Lower leg skin (tissue), 4 donors: ENCODE data around the gene DGKK. TPM values are rescaled to one million over a fixed set of nuclear protein-coding genes. Genes with fewer than 3 reads are reported as not detected.

Source experiments
- DNase-seq, 2 donors: peaks; one replicate each; pipeline ENCODE4 v3.0.0-alpha.2; 2019; ENCODE audit warnings: low spot score in 2 of 2
- H3K4me3 ChIP-seq: fragments of 200-600 bp; sonication (generic); 2 replicates; pipeline ENCODE4 v1.5.1; 2017; ENCODE audit warnings: mild to moderate bottlenecking, low read depth; ENCODE audit not compliant: poor library complexity, severe bottlenecking
- CTCF ChIP-seq, 3 donors: fragments of 450-650 bp; IDR thresholded peaks; one replicate each; pipeline ENCODE4 v1.5.1; 2016; ENCODE audit warnings: antibody characterized with exemption in 3 of 3, mild to moderate bottlenecking in 3 of 3, moderate library complexity in 2 of 3
- POLR2A ChIP-seq, 2 donors: fragments of 450-650 bp; IDR thresholded peaks; one replicate each; pipeline ENCODE4 v1.6.1; 2016 to 2017; ENCODE audit warnings: antibody characterized with exemption in 2 of 2, mild to moderate bottlenecking in 1 of 2, moderate library complexity in 1 of 2
- WGBS, 2 donors: methylation state at CpG; one replicate each; pipeline ENCODE4 v1.1.5; 2018; 5-methylcytosine and 5-hydroxymethylcytosine counted together
- intact Hi-C: fragments of 100-400 bp; cut with DNase I; formaldehyde crosslinking; loops from one replicate; pipeline ENCODE4 v1.15.0; 2023; ENCODE audit warnings: low total_unique reads
- total RNA-seq, 4 donors: library from RNA; depleted of rRNA; stranded (reverse); fragments of >200 nt; gene quantifications; one replicate each; pipeline ENCODE4 v1.1.0, GENCODE V29; 2016

Gene DGKK
- total RNA-seq, 4 donors from 2014 or later, result not detected

GRCh38 chrX:50428174-50428573 lies 42.5 kb downstream of the DGKK start:
- no peak overlapping the region for H3K4me3 ChIP-seq
- DNase-seq, result no peak
- intact Hi-C loops, result no loop called here
- 81 to 90% methylated on average over 1 of the region's 1 CpG for WGBS, 2 donors
- no peak for TF ChIP-seq POLR2A (IDR thresholded peaks at IDR 0.05)
- no peak for TF ChIP-seq CTCF (IDR thresholded peaks at IDR 0.05)

GRCh38 chrX:50407976-50408375 lies 62.6 kb downstream of the DGKK start:
- TF ChIP-seq CTCF (IDR thresholded peaks at IDR 0.05) (no peak), POLR2A (IDR thresholded peaks at IDR 0.05) (no peak)
- H3K4me3 ChIP-seq, result no peak overlapping the region
- WGBS, 2 donors, result 83 to 85% methylated on average over 2 of the region's 2 CpGs
- intact Hi-C loops, result no loop called here
- no peak for DNase-seq

GRCh38 chrX:50403903-50404302 lies 66.7 kb downstream of the DGKK start:
- 60 to 63% methylated on average over 5 of the region's 5 CpGs for WGBS, 2 donors
- no peak overlapping the region for H3K4me3 ChIP-seq
- intact Hi-C loops, result no loop called here
- no peak for DNase-seq
- TF ChIP-seq POLR2A (IDR thresholded peaks at IDR 0.05) (no peak), CTCF (IDR thresholded peaks at IDR 0.05) (no peak)

GRCh38 chrX:50402886-50403285 lies 67.7 kb downstream of the DGKK start:
- no peak overlapping the region for H3K4me3 ChIP-seq
- TF ChIP-seq POLR2A (IDR thresholded peaks at IDR 0.05) (no peak), CTCF (IDR thresholded peaks at IDR 0.05) (no peak)
- DNase-seq, result no peak
- intact Hi-C loops, result no loop called here
- WGBS, 2 donors, result 62 to 71% methylated on average over 3 of the region's 3 CpGs

- TF ChIP-seq CTCF (IDR thresholded peaks at IDR 0.05), result no peak
- no peak for TF ChIP-seq POLR2A (IDR thresholded peaks at IDR 0.05)
- intact Hi-C loops, result no loop called here
- WGBS, 2 donors, result 43 to 47% methylated on average over 2 of the region's 2 CpGs
- H3K4me3 ChIP-seq, result no peak overlapping the region
- no peak for DNase-seq
Measured at GRCh38 chrX:50393902-50394301, 76.7 kb downstream of the DGKK start.

GRCh38 chrX:50386520-50386919 lies 84.1 kb downstream of the DGKK start:
- DNase-seq, result no peak
- H3K4me3 ChIP-seq, result no peak overlapping the region
- WGBS, 2 donors, result 70 to 81% methylated on average over 2 of the region's 2 CpGs
- TF ChIP-seq CTCF (IDR thresholded peaks at IDR 0.05) (no peak), POLR2A (IDR thresholded peaks at IDR 0.05) (no peak)
- intact Hi-C loops, result no loop called here
